HEK293 (cell line): ENCODE data around the gene ANTKMT.
A peak's percentile ranks its signal among the peaks of the same experiment; 100 is the strongest.

Source experiments
- GLIS1 ChIP-seq: fragments of 450-650 bp; formaldehyde crosslinking; IDR thresholded peaks from 2 replicates; pipeline ENCODE4 v1.5.1; 2016; ENCODE audit warnings: missing biosample characterization, missing genetic modification characterization
- HIC1 ChIP-seq: fragments of 450-650 bp; formaldehyde crosslinking; IDR thresholded peaks from 2 replicates; pipeline ENCODE4 v1.5.1; 2016; ENCODE audit warnings: missing biosample characterization, missing genetic modification characterization
- HOXC10 ChIP-seq: sonication (generic); formaldehyde crosslinking; IDR thresholded peaks from 2 replicates; pipeline ENCODE4 v1.8.1; 2023; ENCODE audit warnings: mild to moderate bottlenecking, missing genetic modification reagents
- KLF9 ChIP-seq: fragments of 450-650 bp; formaldehyde crosslinking; IDR thresholded peaks from 2 replicates; pipeline ENCODE4 v1.5.1; 2016; ENCODE audit warnings: missing biosample characterization, missing genetic modification characterization, low read depth
- OSR2 ChIP-seq: fragments of 450-650 bp; formaldehyde crosslinking; IDR thresholded peaks from 2 replicates; pipeline ENCODE4 v1.5.1; 2016; ENCODE audit warnings: missing biosample characterization, missing genetic modification characterization
- PATZ1 ChIP-seq: fragments of 450-650 bp; formaldehyde crosslinking; IDR thresholded peaks from 2 replicates; pipeline ENCODE4 v1.5.1; 2016; ENCODE audit warnings: missing biosample characterization, missing genetic modification characterization
- SCRT2 ChIP-seq: fragments of 450-650 bp; formaldehyde crosslinking; IDR thresholded peaks from 2 replicates; pipeline ENCODE4 v1.5.1; 2016; ENCODE audit warnings: missing biosample characterization, missing genetic modification characterization
- SP2 ChIP-seq: fragments of 450-650 bp; formaldehyde crosslinking; IDR thresholded peaks from 2 replicates; pipeline ENCODE4 v1.5.1; 2016; ENCODE audit warnings: missing biosample characterization, missing genetic modification characterization
- TRIM28 ChIP-seq: IDR thresholded peaks from 2 replicates; pipeline ENCODE4 v1.6.1; 2011; ENCODE audit warnings: low read length, control low read depth, borderline replicate concordance
- ZBTB20 ChIP-seq: fragments of 450-650 bp; formaldehyde crosslinking; IDR thresholded peaks from 2 replicates; pipeline ENCODE4 v1.5.1; 2016; ENCODE audit warnings: missing biosample characterization, missing genetic modification characterization
- ZBTB21 ChIP-seq: fragments of 450-650 bp; formaldehyde crosslinking; IDR thresholded peaks from 2 replicates; pipeline ENCODE4 v1.5.1; 2017; ENCODE audit warnings: missing biosample characterization, missing genetic modification characterization
- ZBTB6 ChIP-seq: fragments of 450-650 bp; formaldehyde crosslinking; IDR thresholded peaks from 2 replicates; pipeline ENCODE4 v1.5.1; 2017; ENCODE audit warnings: missing biosample characterization, missing genetic modification characterization
- ZEB2 ChIP-seq: fragments of 450-650 bp; formaldehyde crosslinking; IDR thresholded peaks from 2 replicates; pipeline ENCODE4 v1.5.1; 2016; ENCODE audit warnings: missing biosample characterization, missing genetic modification characterization
- ZFHX2 ChIP-seq: fragments of 450-650 bp; formaldehyde crosslinking; conservative IDR thresholded peaks from 2 replicates; pipeline ENCODE4 v1.5.1; 2016; ENCODE audit warnings: missing biosample characterization, missing genetic modification characterization
- ZFP41 ChIP-seq: fragments of 450-650 bp; formaldehyde crosslinking; IDR thresholded peaks from 2 replicates; pipeline ENCODE4 v1.5.1; 2016; ENCODE audit warnings: missing biosample characterization, missing genetic modification characterization, borderline replicate concordance
- ZIC2 ChIP-seq: fragments of 450-650 bp; formaldehyde crosslinking; IDR thresholded peaks from 2 replicates; pipeline ENCODE4 v1.5.1; 2016; ENCODE audit warnings: missing biosample characterization, missing genetic modification characterization
- ZNF148 ChIP-seq: fragments of 450-650 bp; formaldehyde crosslinking; IDR thresholded peaks from 2 replicates; pipeline ENCODE4 v1.5.0; 2017; ENCODE audit warnings: missing biosample characterization, missing genetic modification characterization, borderline replicate concordance
- ZNF174 ChIP-seq: fragments of 450-650 bp; formaldehyde crosslinking; IDR thresholded peaks from 2 replicates; pipeline ENCODE4 v1.5.0; 2017; ENCODE audit warnings: missing biosample characterization, mild to moderate bottlenecking, missing genetic modification characterization
- ZNF221 ChIP-seq: fragments of 450-650 bp; formaldehyde crosslinking; IDR thresholded peaks from 2 replicates; pipeline ENCODE4 v1.5.1; 2017; ENCODE audit warnings: missing biosample characterization, missing genetic modification characterization, borderline replicate concordance
- ZNF239 ChIP-seq: fragments of 450-650 bp; formaldehyde crosslinking; IDR thresholded peaks from 2 replicates; pipeline ENCODE4 v1.5.1; 2016; ENCODE audit warnings: missing biosample characterization, missing genetic modification characterization
- ZNF24 ChIP-seq: fragments of 450-650 bp; formaldehyde crosslinking; IDR thresholded peaks from 2 replicates; pipeline ENCODE4 v1.5.1; 2016; ENCODE audit warnings: missing biosample characterization, missing genetic modification characterization
- ZNF26 ChIP-seq: fragments of 450-650 bp; formaldehyde crosslinking; IDR thresholded peaks from 2 replicates; pipeline ENCODE4 v1.5.1; 2016; ENCODE audit warnings: missing biosample characterization, missing genetic modification characterization
- ZNF324 ChIP-seq: fragments of 450-650 bp; formaldehyde crosslinking; IDR thresholded peaks from 2 replicates; pipeline ENCODE4 v1.5.1; 2016; ENCODE audit warnings: missing biosample characterization, missing genetic modification characterization
- ZNF513 ChIP-seq: fragments of 450-650 bp; IDR thresholded peaks from 2 replicates; pipeline ENCODE4 v1.5.1; 2018; ENCODE audit warnings: missing biosample characterization, missing genetic modification characterization
- ZNF544 ChIP-seq: fragments of 450-650 bp; formaldehyde crosslinking; IDR thresholded peaks from 2 replicates; pipeline ENCODE4 v1.5.0; 2017; ENCODE audit warnings: missing biosample characterization, missing genetic modification characterization
- ZNF624 ChIP-seq: fragments of 450-650 bp; formaldehyde crosslinking; IDR thresholded peaks from 2 replicates; pipeline ENCODE4 v1.5.1; 2017; ENCODE audit warnings: missing biosample characterization, missing genetic modification characterization
- ZNF639 ChIP-seq: fragments of 450-650 bp; formaldehyde crosslinking; IDR thresholded peaks from 2 replicates; pipeline ENCODE4 v1.5.1; 2016; ENCODE audit warnings: missing biosample characterization, missing genetic modification characterization
- ZNF660 ChIP-seq: fragments of 450-650 bp; IDR thresholded peaks from 2 replicates; pipeline ENCODE4 v1.5.1; 2018; ENCODE audit warnings: missing biosample characterization, mild to moderate bottlenecking, missing genetic modification characterization

The ANTKMT gene

GRCh38 chr16:720990-721764 is at the start of gene ANTKMT (continued):
- TF ChIP-seq ZNF624 (tag by site-specific recombination) = no peak
- TF ChIP-seq PATZ1 (tag by site-specific recombination) = no peak
- no peak for TF ChIP-seq ZIC2 (tag by site-specific recombination)
- TF ChIP-seq ZNF660 (tag by site-specific recombination) = peak; percentile 88
- no peak for TF ChIP-seq ZNF26 (tag by site-specific recombination)
- TF ChIP-seq ZNF544 (tag by site-specific recombination) = no peak
- TF ChIP-seq ZNF24 = no peak
- TF ChIP-seq ZNF513 = no peak; the same call in 1 of the 2 replicates
- TF ChIP-seq HOXC10 (CRISPR knock-in tag) = 0 out of 2 replicates have a peak, but pooled peaks have one; percentile 34
- no peak for TF ChIP-seq ZNF239 (tag by site-specific recombination)
- peak; percentile 32; the same call in 1 of the 2 replicates for TF ChIP-seq ZEB2 (tag by site-specific recombination)
- no peak for TF ChIP-seq ZNF324 (tag by site-specific recombination)
- TF ChIP-seq ZNF221 (tag by site-specific recombination) = no peak
- no peak for TF ChIP-seq GLIS1 (tag by site-specific recombination)
- TF ChIP-seq ZNF639 (tag by site-specific recombination) = no peak
- TF ChIP-seq ZBTB6 (tag by site-specific recombination) = peak; percentile 55; the same call in 1 of the 2 replicates
- peak; percentile 52 for TF ChIP-seq KLF9
- no peak for TF ChIP-seq ZNF148 (tag by site-specific recombination)
- 0 out of 2 replicates have a peak, but pooled peaks have one; percentile 74 for TF ChIP-seq ZNF174 (tag by site-specific recombination)
- peak; percentile 45; the same call in 1 of the 2 replicates for TF ChIP-seq OSR2
- TF ChIP-seq ZFP41 = no peak
- TF ChIP-seq ZBTB20 (tag by site-specific recombination) = 0 out of 2 replicates have a peak, but pooled peaks have one; percentile 76
- TF ChIP-seq SCRT2 = peak; percentile 57
- TF ChIP-seq TRIM28 = peak; percentile 32; the same call in 1 of the 2 replicates
- TF ChIP-seq HIC1 (tag by site-specific recombination) = peak; percentile 69; the same call in 1 of the 2 replicates
- TF ChIP-seq SP2 = peak; percentile 35
- TF ChIP-seq ZFHX2 = peak; percentile 64
- TF ChIP-seq ZBTB21 (tag by site-specific recombination) = no peak
